Mucosa of gallbladder (tissue), 1 donor: ENCODE results near the gene QKI. TPM values are rescaled to one million over a fixed set of nuclear protein-coding genes. Genes with fewer than 3 reads are reported as not detected.
"Not testable (repeated sequence)": the region's sequence is repeated elsewhere in the genome, so short reads cannot be mapped to it uniquely, and the experiment has no call there.

Experiments used
- DNase-seq: peaks from one replicate; pipeline ENCODE4 v3.0.0-alpha.2; 2020; ENCODE audit warnings: low spot score
- total RNA-seq: library from RNA; stranded (reverse); gene quantifications from one replicate; pipeline ENCODE4 v1.2.1, GENCODE V29; 2021
- donor health status: DM: no; HTN: no; CAD: no.

QKI gene
- total RNA-seq, 1 donor from 2014 or later, result 80.0 TPM

DNA sequence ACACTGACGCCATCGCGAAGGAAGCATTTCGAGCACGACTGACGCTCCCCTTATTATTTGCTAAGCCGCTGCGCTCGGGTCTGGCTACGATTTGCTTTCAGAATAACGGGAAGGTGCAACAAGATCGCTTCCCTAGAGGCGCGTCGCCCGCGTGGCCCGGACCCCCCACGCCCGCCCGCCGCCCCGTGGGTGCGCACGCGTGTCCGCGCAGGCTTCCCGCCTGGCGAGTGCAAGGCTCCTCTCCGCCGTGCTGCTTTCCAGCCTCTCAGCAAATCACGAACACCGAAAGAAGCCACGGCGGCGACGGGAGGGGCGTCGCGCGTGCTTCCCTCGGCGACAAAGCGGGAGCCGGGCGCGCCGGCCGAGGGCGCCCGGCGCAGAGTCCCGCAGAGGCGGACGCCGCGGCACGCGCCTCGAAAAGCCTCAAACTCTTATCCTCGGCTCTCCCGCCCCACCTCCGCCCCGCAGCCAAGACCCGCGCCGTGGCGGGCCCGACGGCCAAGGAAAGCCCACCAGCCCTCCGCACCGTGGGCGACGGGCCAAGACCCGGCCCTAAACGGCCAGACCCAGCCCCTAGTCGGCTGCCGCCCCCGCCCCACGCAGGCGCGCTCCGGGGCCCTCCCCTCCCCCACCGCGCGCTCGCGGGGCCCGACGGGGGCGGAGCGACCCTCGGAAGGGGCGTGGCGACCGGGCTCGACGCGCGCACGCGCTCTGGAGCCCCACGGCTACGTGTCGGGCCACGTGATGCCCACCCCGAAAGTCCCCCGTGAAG is 987 bp upstream of the QKI start:
- DNase-seq, result peak; percentile 92

DNA sequence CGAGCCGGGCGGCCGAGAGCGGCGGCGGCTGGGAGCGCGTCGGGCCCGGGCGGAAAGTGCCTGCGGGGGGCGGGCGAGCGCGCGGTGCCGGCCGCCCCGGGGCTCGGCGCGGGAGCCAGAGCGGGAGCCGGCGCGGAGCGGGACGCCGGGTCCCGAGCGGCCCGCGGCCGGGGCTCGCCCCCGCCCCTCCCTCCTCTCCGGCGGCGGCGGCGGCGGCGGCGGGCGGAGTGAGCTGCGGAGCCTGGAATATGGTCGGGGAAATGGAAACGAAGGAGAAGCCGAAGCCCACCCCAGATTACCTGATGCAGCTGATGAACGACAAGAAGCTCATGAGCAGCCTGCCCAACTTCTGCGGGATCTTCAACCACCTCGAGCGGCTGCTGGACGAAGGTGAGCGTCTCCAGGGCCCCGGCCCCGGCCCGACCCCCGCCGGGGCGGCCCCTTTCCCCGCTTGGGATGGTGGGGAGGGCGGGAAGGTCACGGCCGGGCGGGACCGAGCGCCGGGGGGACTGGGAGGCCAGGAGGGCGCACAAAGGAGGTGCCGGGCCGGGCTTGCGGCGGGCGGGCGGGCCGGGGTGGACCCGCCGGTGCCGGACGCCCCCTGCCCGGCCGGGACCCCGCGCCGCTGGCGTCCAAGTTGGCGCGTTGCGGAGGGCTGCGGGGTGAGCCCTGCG is 565 bp downstream of the QKI start:
- DNase-seq, result no peak

DNA sequence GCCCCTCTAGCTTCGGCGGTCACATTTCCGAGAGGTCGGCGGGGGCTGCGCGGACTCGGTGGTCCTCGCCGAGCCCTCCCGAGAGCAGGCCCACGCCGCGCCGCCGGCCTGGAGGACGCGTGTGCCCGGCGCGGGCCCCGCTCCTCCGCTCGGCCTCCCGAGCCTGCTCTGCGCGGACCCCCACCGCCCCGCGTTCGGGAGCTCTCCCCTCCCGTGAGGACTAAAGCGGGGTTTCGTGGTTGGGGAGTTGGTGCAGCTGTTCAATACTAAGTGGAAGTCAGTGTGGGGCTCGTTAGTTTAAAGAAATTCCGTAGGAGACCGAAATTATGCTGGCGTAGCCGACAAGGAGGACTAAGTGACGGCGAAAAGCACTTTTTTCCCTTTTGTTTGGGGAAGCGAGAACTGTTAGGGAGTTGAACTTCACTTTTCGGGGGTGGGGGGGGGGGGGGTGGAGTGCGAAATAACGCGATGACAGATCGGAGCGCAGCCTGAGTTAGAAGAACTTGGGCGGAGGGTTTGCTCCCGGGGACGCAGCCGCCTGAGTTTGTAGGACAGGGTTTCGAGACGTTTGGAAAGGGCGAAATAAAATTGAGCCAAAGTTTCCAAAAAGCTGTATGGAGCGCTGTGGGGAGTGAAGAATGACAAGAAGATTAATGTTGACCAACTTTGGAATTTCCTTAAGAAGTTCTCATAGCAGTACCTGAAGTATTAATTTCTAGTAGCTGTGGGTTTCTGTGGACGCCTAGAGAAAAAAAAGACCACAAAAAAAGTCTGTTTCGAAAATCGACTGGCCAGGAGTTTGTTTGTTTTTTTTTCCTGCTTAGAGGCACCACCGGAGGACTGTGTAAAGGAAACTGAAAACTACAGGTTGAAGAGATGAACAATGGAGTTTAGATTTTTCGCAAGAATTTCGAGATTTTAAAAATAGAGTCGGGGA is 1.4 kb downstream of the QKI start:
- DNase-seq, result peak; percentile 31

GRCh38 chr6:163416557-163417253 is 2.2 kb downstream of the QKI start:
- DNase-seq, result peak; percentile 72

DNA sequence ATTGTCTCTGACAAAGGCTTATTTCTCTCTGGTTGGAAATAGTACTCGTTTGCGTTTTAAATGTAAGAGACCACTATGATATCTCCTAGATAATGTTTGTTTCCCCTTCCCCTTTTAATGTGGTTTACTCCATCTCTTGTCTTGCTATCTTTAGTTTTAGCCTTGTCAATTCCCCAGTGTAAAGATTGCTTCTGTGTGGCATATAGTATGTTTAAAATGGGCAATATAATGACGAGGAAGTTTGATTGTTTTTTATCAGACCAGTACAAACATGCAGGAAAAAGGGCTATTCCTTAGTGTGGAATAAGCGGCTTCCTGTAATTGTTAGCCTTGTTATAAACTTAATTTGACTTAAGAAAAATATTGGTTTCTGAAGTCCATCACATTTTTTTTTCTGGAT is 3.1 kb downstream of the QKI start:
- no peak for DNase-seq

DNA sequence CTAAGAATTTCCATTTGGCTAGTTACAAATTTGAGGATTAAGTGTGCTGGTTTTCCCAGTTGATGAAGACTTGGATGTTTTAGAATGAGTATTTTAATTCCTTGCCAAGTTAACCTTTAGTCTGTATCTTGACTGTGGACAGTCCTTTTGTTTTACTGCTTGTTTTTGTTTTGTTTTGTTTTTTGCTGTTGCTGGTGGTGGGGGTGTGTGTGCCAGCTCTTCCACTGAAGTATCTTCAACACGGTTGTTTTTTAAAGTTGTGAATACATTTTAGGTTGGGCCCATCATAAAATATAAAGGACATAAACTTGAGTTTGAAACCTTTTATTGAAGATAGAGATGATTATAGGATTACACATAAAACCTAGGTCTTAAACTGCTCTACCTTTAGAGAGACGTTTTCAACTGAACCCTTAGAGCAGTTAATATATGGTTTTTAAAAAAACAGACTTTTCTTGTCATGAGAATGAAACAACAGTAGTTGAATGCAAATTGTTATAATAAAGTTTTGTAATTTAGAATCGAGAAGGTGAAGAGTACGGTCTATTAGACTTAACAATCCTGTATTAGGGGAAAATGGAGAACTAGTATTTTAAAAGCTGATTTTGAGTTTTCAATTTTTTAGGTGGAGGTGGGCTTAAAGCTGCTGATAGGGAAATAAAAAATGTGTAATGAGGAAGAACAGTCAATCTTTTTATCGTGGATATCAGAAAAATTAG is 4.0 kb downstream of the QKI start:
- no peak for DNase-seq

- DNase-seq, result no peak
Measured at GRCh38 chr6:163419413-163420288, 5.1 kb downstream of the QKI start.

- DNase-seq, result no peak
Measured at GRCh38 chr6:163420289-163420614, 5.7 kb downstream of the QKI start.

DNA sequence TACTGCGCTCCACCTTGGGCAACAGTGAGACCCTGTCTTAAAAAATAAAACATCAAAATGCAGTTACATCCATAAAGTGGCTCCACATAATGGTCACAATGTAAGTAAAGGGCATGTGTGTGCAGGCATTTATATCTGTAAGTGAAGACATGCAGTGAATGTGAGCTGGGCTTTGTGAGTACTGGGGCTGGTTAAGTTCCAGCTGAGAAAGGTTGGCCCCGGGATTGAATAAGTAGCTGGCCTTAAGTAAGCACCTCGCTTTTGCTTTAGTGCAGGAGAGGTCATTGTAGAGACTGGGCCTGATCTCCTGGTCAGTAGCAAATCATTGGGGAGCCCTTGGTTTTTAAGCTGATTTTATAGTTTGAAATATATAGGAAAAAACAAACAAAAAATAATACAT is 8.0 kb downstream of the QKI start:
- DNase-seq, result no peak

DNA sequence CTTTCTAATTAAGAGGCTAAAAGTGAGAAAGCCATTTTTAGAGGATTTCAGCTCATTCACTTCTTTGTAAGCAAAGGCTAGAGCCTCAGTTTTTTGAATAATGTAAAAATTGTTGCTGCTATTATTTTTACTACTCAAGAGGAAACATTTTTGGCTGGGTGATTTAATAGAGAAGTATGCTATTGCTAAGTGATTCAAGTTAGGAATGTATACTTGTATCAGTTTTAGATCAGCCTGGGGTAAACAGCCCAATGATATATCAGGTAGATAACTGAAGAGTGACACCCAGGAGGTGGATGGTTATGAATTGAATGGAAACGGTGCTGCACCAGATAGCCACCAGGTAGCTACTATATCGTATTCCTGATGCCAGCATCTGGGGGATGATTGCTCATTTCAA is 9.2 kb downstream of the QKI start:
- DNase-seq, result no peak

DNA sequence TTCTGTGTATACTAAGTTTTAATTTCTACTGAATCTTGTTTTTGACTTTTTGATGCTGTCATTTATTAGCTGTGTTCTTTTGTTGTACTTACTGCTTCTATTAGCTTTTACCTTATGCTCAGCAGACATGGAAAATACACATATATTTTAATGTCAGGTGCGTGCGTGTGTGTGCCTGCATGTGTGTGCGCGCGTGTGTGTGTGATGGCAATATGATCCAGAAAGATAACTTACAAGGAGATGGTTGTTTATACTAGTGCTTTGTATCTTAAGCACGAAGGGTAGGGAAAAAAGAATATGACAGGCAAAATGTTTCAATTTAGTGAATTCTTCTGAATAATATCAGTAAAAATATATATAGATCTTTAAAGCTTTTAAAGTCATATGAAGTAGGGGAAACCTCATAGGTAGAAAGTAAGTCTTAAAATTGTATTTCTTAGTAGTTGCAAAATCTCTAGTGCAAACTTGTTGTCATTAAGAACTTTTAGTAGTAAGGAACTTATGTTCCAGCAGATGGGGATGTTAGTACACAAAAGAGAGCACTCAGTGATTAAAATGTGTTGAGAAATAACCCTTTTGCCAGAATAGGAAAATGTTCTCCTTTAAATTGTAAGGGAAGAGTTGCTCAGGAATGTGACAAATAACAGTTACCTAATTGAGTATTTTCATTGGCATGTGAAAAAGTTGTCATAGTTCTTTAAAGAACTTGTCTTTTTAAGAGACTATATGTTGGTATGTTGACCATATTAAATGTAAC is 13.2 kb downstream of the QKI start:
- DNase-seq, result no peak

- DNase-seq, result no peak
Measured at GRCh38 chr6:163428373-163428772, 13.9 kb downstream of the QKI start.

GRCh38 chr6:163429858-163430448 is 15.4 kb downstream of the QKI start:
- no peak for DNase-seq

DNA sequence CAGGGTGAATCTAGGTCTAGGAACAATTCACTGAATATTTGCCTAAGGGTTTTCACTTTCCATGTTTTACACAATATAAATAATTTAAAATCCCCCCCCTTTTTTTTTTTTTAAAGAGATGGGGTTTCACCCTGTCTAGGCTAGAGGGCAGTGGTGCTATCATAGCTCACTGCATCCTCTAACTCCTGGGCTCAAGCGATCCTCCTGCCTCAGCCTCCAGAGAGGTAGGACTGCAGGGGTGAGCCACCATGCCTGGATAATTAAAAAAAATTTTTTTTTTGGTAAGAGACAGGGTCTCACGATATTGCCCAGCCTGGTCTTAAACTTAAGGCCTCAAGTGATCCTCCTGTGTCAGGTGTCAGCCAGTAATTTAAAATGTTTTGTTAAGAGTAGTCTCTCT is 17.8 kb downstream of the QKI start:
- no peak for DNase-seq

DNA sequence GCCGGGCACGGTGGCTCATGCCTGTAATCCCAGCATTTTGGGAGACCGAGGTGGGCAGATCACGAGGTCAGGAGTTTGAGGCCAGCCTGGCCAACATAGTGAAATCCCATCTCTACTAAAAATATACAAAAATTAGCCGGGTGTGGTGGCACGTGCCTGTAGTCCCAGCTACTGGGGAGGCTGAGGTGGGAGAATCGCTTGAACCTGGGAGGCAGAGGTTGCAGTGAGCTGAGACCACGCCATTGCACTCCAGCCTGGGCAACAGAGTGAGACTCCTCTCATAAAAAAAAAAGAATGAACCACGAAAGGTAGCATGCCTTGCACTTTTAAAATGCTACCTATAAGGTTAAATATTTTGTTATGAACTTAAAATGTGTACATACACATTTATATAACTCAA is 19.0 kb downstream of the QKI start:
- DNase-seq, result not testable (repeated sequence)

- DNase-seq, result no peak
Measured at GRCh38 chr6:163435023-163435422, 20.5 kb downstream of the QKI start.

GRCh38 chr6:163436843-163437242 is 22.3 kb downstream of the QKI start:
- DNase-seq, result no peak

GRCh38 chr6:163437466-163437865 is 22.9 kb downstream of the QKI start:
- DNase-seq, result no peak

- no peak for DNase-seq
Measured at GRCh38 chr6:163438298-163438939, 23.9 kb downstream of the QKI start.
